WTC11 (cell line): Measurements from ENCODE around the gene HYPK. TPM values are rescaled to one million over a fixed set of nuclear protein-coding genes. Genes with fewer than 3 reads are reported as not detected.

ENCODE experiments used
- ATAC-seq: fragments of 200-7000 bp; cut with Tn5 transposase; 2 replicates; pipeline ENCODE4 v1.10.0; 2021; ENCODE audit warnings: mild to moderate bottlenecking, moderate library complexity
- CTCF ChIA-PET: fragments of 300-600 bp; sonication (Branson Sonifier 250); formaldehyde crosslinking; loops from one replicate; lab custom pipeline; 2021; ENCODE audit warnings: antibody characterized with exemption; lab: Charles Lee
- POLR2A ChIA-PET: fragments of 350-600 bp; sonication (Branson Sonifier 250); formaldehyde crosslinking; loops from one replicate; lab custom pipeline; 2021; ENCODE audit warnings: antibody characterized with exemption; lab: Charles Lee
- DNase-seq: peaks from one replicate; pipeline ENCODE4 v3.0.0; 2021; ENCODE audit warnings: low spot score
- H3K27ac Mint-ChIP-seq: 2 replicates; pipeline ENCODE4 v1.8.0; 2021; ENCODE audit warnings: mixed read lengths
- H3K27me3 Mint-ChIP-seq: 2 replicates; pipeline ENCODE4 v1.8.0; 2021; ENCODE audit warnings: low read depth, mild to moderate bottlenecking, moderate library complexity, mixed read lengths
- H3K36me3 Mint-ChIP-seq: 2 replicates; pipeline ENCODE4 v1.8.0; 2021; ENCODE audit warnings: mixed read lengths
- H3K4me1 Mint-ChIP-seq: 2 replicates; pipeline ENCODE4 v1.8.0; 2022; ENCODE audit warnings: mixed read lengths
- H3K4me3 Mint-ChIP-seq: 2 replicates; pipeline ENCODE4 v1.8.0; 2021; ENCODE audit warnings: mild to moderate bottlenecking, moderate library complexity, mixed read lengths
- H3K9me3 Mint-ChIP-seq: 2 replicates; pipeline ENCODE4 v1.8.0; 2021; ENCODE audit warnings: mixed read lengths
- ATF6 ChIP-seq: sonication (generic); formaldehyde crosslinking; IDR thresholded peaks from 2 replicates; pipeline ENCODE4 v1.8.1; 2023; ENCODE audit warnings: mild to moderate bottlenecking, missing genetic modification reagents
- CREM ChIP-seq: sonication (generic); formaldehyde crosslinking; IDR thresholded peaks from 2 replicates; pipeline ENCODE4 v1.8.1; 2022; ENCODE audit warnings: mild to moderate bottlenecking, missing genetic modification reagents, moderate library complexity
- E2F1 ChIP-seq: sonication (generic); formaldehyde crosslinking; IDR thresholded peaks from 2 replicates; pipeline ENCODE4 v1.8.0; 2022; ENCODE audit warnings: mild to moderate bottlenecking, missing genetic modification reagents
- ESRRA ChIP-seq: sonication (generic); formaldehyde crosslinking; IDR thresholded peaks from 2 replicates; pipeline ENCODE4 v1.8.1; 2022; ENCODE audit warnings: mild to moderate bottlenecking, missing genetic modification reagents, borderline replicate concordance
- FOXP1 ChIP-seq: sonication (generic); formaldehyde crosslinking; IDR thresholded peaks from 2 replicates; pipeline ENCODE4 v1.8.0; 2022; ENCODE audit warnings: missing genetic modification reagents, mild to moderate bottlenecking, moderate library complexity, borderline replicate concordance
- GABPB1 ChIP-seq: sonication (generic); formaldehyde crosslinking; IDR thresholded peaks from 2 replicates; pipeline ENCODE4 v1.8.1; 2023; ENCODE audit warnings: mild to moderate bottlenecking, missing genetic modification reagents
- GTF2I ChIP-seq: fragments of 250-450 bp; sonication (Bioruptor Pico); conservative IDR thresholded peaks from 2 replicates; pipeline ENCODE4 v1.4.0; 2021; ENCODE audit warnings: mild to moderate bottlenecking
- JUN ChIP-seq: sonication (generic); formaldehyde crosslinking; IDR thresholded peaks from 2 replicates; pipeline ENCODE4 v1.8.0; 2023; ENCODE audit warnings: mild to moderate bottlenecking, missing genetic modification reagents
- KAT7 ChIP-seq: sonication (generic); formaldehyde crosslinking; IDR thresholded peaks from 2 replicates; pipeline ENCODE4 v1.8.1; 2023; ENCODE audit warnings: missing genetic modification reagents, mild to moderate bottlenecking, borderline replicate concordance
- NFE2L1 ChIP-seq: sonication (generic); formaldehyde crosslinking; IDR thresholded peaks from 2 replicates; pipeline ENCODE4 v1.8.1; 2023; ENCODE audit warnings: missing genetic modification reagents
- PRRX2 ChIP-seq: fragments of 250-450 bp; sonication (Bioruptor Pico); IDR thresholded peaks from 2 replicates; pipeline ENCODE4 v1.8.0; 2021; ENCODE audit warnings: mild to moderate bottlenecking
- SMAD3 ChIP-seq: sonication (generic); formaldehyde crosslinking; IDR thresholded peaks from 2 replicates; pipeline ENCODE4 v1.8.0; 2022; ENCODE audit warnings: missing genetic modification reagents, mild to moderate bottlenecking, borderline replicate concordance
- SP1 ChIP-seq: sonication (generic); formaldehyde crosslinking; conservative IDR thresholded peaks from 2 replicates; pipeline ENCODE4 v1.8.1; 2022; ENCODE audit warnings: missing genetic modification reagents
- TEAD1 ChIP-seq: sonication (generic); formaldehyde crosslinking; IDR thresholded peaks from 2 replicates; pipeline ENCODE4 v1.8.0; 2022; ENCODE audit warnings: mild to moderate bottlenecking, missing genetic modification reagents
- USF1 ChIP-seq: sonication (generic); formaldehyde crosslinking; IDR thresholded peaks from 2 replicates; pipeline ENCODE4 v1.8.0; 2022; ENCODE audit warnings: mild to moderate bottlenecking, missing genetic modification reagents
- ZNF138 ChIP-seq: sonication (generic); formaldehyde crosslinking; conservative IDR thresholded peaks from 2 replicates; pipeline ENCODE4 v1.8.1; 2022; ENCODE audit warnings: mild to moderate bottlenecking, moderate library complexity, missing genetic modification reagents
- ZNF232 ChIP-seq: sonication (generic); formaldehyde crosslinking; IDR thresholded peaks from 2 replicates; pipeline ENCODE4 v1.8.0; 2022; ENCODE audit warnings: mild to moderate bottlenecking, missing genetic modification reagents
- ZSCAN18 ChIP-seq: fragments of 250-450 bp; sonication (Bioruptor Pico); IDR thresholded peaks from 2 replicates; pipeline ENCODE4 v2.1.2; 2022; ENCODE audit warnings: mild to moderate bottlenecking, moderate library complexity
- total RNA-seq: library from RNA; stranded (reverse); gene quantifications from 3 replicates; pipeline ENCODE4 v1.2.3, GENCODE V29; 2021
- TF ChIP-seq, protein P1 (sequence below): sonication (generic); formaldehyde crosslinking; IDR thresholded peaks from 2 replicates; pipeline ENCODE4 v1.8.0; 2023; ENCODE audit warnings: mild to moderate bottlenecking, missing genetic modification reagents
- TF ChIP-seq, protein P2 (sequence below): sonication (generic); formaldehyde crosslinking; IDR thresholded peaks from 2 replicates; pipeline ENCODE4 v1.8.1; 2023; ENCODE audit warnings: mild to moderate bottlenecking, moderate library complexity, missing genetic modification reagents
- TF ChIP-seq, protein P3 (sequence below): sonication (generic); formaldehyde crosslinking; IDR thresholded peaks from 2 replicates; pipeline ENCODE4 v1.8.1; 2023; ENCODE audit warnings: mild to moderate bottlenecking, missing genetic modification reagents
- TF ChIP-seq, protein P4 (sequence below): sonication (generic); formaldehyde crosslinking; IDR thresholded peaks from 2 replicates; pipeline ENCODE4 v1.8.1; 2022; ENCODE audit warnings: missing genetic modification reagents, borderline replicate concordance

HYPK gene
- total RNA-seq, 1 experiment from 2014 or later = 22.0 TPM

DNA sequence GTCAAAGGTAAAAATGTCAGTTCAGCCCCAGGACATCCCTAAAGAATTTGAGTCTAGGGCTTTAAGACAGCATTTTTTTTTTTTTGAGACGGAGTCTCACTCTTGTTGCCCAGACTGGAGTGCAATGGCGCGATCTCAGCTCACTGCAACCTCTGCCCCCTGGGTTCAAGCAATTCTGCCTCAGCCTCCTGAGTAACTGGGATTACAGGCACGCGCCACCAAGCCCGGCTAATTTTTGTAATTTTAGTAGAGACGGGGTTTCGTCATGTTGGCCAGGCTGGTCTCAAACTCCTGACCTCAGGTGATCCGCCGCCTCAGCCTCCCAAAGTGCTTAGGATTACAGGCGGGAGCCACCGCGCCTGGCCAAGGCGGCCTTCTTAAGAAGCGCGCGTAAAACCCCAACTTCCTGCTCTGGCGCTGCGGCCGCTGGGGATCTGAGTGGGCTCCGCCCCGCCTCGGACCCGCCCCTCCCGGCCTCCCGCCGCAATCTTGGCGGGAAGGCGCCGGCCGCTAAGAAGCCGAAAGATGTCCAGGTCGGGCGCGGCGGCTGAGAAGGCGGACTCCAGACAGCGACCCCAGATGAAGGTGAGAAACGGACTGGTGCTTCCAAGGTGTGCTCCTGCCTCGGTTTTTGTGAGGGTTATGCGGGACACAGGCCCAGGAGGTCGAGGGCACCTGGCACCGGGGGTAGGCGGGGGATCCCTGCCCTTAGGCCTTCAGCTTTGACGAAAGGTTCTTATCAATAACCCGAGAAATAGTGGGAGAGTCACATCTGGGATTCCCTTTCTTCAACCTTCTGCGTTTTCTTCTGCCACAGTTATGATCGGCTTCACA is 26.3 kb downstream of the HYPK start, which contains the start of gene WDR76:
Gene WDR76 (plus strand): TSS at position 495 of the 834 bp plus-strand sequence. CDS start 31 bp downstream, at position 526.
- POLR2A ChIA-PET = no interaction called here
- CTCF ChIA-PET = interaction anchor here (1.3 to 2.7 kb wide), 3 partner anchors 45 to 55 kb away, joined by 3 to 9 read pairs (median 7); partner anchors contain the start of gene ELL3
- ATAC-seq (peak; percentile 83), DNase-seq (peak; percentile 84)
- Mint-ChIP-seq H3K9me3 (peaks cover 6% of the 10 kb centered on the region), H3K27me3 (peaks cover 24% of the 10 kb centered on the region), H3K4me3 (peak within 1 kb of the TSS; percentile 75), H3K4me1 (peaks cover 12% of the 10 kb centered on the region), H3K36me3 (peaks cover 18% of the 10 kb centered on the region), H3K27ac (peak within 1 kb of the TSS; percentile 41; the same call in 1 of the 2 replicates)
- TF ChIP-seq ZSCAN18 (CRISPR knock-in tag) (no peak), ZNF232 (CRISPR knock-in tag) (peak; percentile 88), ZNF138 (no peak), USF1 (peak; percentile 26; the same call in 1 of the 2 replicates), NFE2L1 (peak; percentile 50; the same call in 1 of the 2 replicates), CREM (CRISPR knock-in tag) (peak; percentile 59; the same call in 1 of the 2 replicates), E2F1 (CRISPR knock-in tag) (peak; percentile 85; the same call in 1 of the 2 replicates), ATF6 (CRISPR knock-in tag) (no peak), SP1 (CRISPR knock-in tag) (peak; percentile 78), ESRRA (CRISPR knock-in tag) (peak; percentile 53; the same call in 1 of the 2 replicates), TEAD1 (CRISPR knock-in tag) (peak; percentile 92), JUN (CRISPR knock-in tag) (0 out of 2 replicates have a peak, but pooled peaks have one; percentile 51), SMAD3 (peak; percentile 25; the same call in 1 of the 2 replicates), KAT7 (CRISPR knock-in tag) (peak; percentile 37; the same call in 1 of the 2 replicates), GTF2I (CRISPR knock-in tag) (peak; percentile 45; the same call in 1 of the 2 replicates), FOXP1 (CRISPR knock-in tag) (peak; percentile 81; the same call in 1 of the 2 replicates), GABPB1 (CRISPR knock-in tag) (peak; percentile 31; the same call in 1 of the 2 replicates), PRRX2 (CRISPR knock-in tag) (0 out of 2 replicates have a peak, but pooled peaks have one; percentile 15)
- TF ChIP-seq, protein P1, sequence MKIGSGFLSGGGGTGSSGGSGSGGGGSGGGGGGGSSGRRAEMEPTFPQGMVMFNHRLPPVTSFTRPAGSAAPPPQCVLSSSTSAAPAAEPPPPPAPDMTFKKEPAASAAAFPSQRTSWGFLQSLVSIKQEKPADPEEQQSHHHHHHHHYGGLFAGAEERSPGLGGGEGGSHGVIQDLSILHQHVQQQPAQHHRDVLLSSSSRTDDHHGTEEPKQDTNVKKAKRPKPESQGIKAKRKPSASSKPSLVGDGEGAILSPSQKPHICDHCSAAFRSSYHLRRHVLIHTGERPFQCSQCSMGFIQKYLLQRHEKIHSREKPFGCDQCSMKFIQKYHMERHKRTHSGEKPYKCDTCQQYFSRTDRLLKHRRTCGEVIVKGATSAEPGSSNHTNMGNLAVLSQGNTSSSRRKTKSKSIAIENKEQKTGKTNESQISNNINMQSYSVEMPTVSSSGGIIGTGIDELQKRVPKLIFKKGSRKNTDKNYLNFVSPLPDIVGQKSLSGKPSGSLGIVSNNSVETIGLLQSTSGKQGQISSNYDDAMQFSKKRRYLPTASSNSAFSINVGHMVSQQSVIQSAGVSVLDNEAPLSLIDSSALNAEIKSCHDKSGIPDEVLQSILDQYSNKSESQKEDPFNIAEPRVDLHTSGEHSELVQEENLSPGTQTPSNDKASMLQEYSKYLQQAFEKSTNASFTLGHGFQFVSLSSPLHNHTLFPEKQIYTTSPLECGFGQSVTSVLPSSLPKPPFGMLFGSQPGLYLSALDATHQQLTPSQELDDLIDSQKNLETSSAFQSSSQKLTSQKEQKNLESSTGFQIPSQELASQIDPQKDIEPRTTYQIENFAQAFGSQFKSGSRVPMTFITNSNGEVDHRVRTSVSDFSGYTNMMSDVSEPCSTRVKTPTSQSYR (CRISPR knock-in tag) = peak; percentile 51; the same call in 1 of the 2 replicates
- TF ChIP-seq, protein P2, sequence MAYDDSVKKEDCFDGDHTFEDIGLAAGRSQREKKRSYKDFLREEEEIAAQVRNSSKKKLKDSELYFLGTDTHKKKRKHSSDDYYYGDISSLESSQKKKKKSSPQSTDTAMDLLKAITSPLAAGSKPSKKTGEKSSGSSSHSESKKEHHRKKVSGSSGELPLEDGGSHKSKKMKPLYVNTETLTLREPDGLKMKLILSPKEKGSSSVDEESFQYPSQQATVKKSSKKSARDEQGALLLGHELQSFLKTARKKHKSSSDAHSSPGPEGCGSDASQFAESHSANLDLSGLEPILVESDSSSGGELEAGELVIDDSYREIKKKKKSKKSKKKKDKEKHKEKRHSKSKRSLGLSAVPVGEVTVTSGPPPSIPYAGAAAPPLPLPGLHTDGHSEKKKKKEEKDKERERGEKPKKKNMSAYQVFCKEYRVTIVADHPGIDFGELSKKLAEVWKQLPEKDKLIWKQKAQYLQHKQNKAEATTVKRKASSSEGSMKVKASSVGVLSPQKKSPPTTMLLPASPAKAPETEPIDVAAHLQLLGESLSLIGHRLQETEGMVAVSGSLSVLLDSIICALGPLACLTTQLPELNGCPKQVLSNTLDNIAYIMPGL = peak; percentile 48; the same call in 1 of the 2 replicates
- TF ChIP-seq, protein P3, sequence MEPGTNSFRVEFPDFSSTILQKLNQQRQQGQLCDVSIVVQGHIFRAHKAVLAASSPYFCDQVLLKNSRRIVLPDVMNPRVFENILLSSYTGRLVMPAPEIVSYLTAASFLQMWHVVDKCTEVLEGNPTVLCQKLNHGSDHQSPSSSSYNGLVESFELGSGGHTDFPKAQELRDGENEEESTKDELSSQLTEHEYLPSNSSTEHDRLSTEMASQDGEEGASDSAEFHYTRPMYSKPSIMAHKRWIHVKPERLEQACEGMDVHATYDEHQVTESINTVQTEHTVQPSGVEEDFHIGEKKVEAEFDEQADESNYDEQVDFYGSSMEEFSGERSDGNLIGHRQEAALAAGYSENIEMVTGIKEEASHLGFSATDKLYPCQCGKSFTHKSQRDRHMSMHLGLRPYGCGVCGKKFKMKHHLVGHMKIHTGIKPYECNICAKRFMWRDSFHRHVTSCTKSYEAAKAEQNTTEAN (CRISPR knock-in tag) = no peak
- TF ChIP-seq, protein P4, sequence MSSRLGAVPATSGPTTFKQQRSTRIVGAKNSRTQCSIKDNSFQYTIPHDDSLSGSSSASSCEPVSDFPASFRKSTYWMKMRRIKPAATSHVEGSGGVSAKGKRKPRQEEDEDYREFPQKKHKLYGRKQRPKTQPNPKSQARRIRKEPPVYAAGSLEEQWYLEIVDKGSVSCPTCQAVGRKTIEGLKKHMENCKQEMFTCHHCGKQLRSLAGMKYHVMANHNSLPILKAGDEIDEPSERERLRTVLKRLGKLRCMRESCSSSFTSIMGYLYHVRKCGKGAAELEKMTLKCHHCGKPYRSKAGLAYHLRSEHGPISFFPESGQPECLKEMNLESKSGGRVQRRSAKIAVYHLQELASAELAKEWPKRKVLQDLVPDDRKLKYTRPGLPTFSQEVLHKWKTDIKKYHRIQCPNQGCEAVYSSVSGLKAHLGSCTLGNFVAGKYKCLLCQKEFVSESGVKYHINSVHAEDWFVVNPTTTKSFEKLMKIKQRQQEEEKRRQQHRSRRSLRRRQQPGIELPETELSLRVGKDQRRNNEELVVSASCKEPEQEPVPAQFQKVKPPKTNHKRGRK (CRISPR knock-in tag) = no peak
